Heart left ventricle (tissue), 16 donors: Measurements from ENCODE around the gene KCNMB4. TPM values are rescaled to one million over a fixed set of nuclear protein-coding genes. Genes with fewer than 3 reads are reported as not detected.

Source experiments
- ATAC-seq, 4 donors: fragments of 200-7000 bp; cut with Tn5 transposase; one replicate each; pipeline ENCODE4 v1.9.1; 2020 to 2022; ENCODE audit warnings: moderate library complexity in 4 of 4, mild to moderate bottlenecking in 3 of 4, moderate number of reproducible peaks in 1 of 4
- DNase-seq, 5 donors: peaks; one replicate each; pipeline ENCODE4 v3.0.0-alpha.2; 2020
- H3K27ac ChIP-seq, 12 donors: fragments of 200-600 bp; sonication (generic) in 4 of 12; one replicate each; pipeline versions ENCODE4 v1.5.0 to v1.8.0; 2016 to 2022; ENCODE audit warnings: mild to moderate bottlenecking in 2 of 12
- H3K27me3 ChIP-seq, 9 donors: fragments of 200-600 bp; sonication (generic) in 2 of 9; one replicate each; pipeline versions ENCODE4 v1.5.1 to v1.8.0; 2016 to 2022; ENCODE audit warnings: mild to moderate bottlenecking in 3 of 9
- H3K36me3 ChIP-seq, 9 donors: fragments of 200-600 bp; sonication (generic) in 2 of 9; one replicate each; pipeline versions ENCODE4 v1.5.0 to v1.8.0; 2018 to 2022; ENCODE audit warnings: mild to moderate bottlenecking in 2 of 9
- H3K4me1 ChIP-seq, 12 donors: fragments of 200-600 bp; sonication (generic) in 4 of 12; one replicate each; pipeline versions ENCODE4 v1.5.0 to v1.8.0; 2016 to 2022; ENCODE audit warnings: mild to moderate bottlenecking in 3 of 12
- H3K4me3 ChIP-seq, 12 donors: fragments of 200-600 bp; sonication (generic) in 4 of 12; one replicate each; pipeline versions ENCODE4 v1.5.0 to v1.8.0; 2017 to 2022; ENCODE audit warnings: mild to moderate bottlenecking in 9 of 12, moderate library complexity in 4 of 12
- H3K9me3 ChIP-seq, 12 donors: fragments of 200-600 bp; sonication (generic) in 4 of 12; one replicate each; pipeline versions ENCODE4 v1.5.0 to v1.8.0; 2016 to 2022; ENCODE audit warnings: mild to moderate bottlenecking in 1 of 12
- CTCF ChIP-seq, 12 donors: fragments of 200-600 bp; sonication (generic) in 4 of 12; IDR thresholded peaks; one replicate each; pipeline versions ENCODE4 v1.5.0 to v1.8.0; 2018 to 2022; ENCODE audit warnings: antibody characterized with exemption in 12 of 12, mild to moderate bottlenecking in 5 of 12
- POLR2A ChIP-seq, 2 donors: fragments of 450-650 bp; IDR thresholded peaks; one replicate each; pipeline ENCODE4 v1.6.1; 2017; ENCODE audit warnings: antibody characterized with exemption in 2 of 2, mild to moderate bottlenecking in 2 of 2, moderate library complexity in 2 of 2
- WGBS, 4 donors: extraction: QIAGEN DNeasy Blood & Tissue Kit in 2 of 4; methylation state at CpG; one replicate each; pipeline versions ENCODE4 v1.1.5 to v1.1.7; 2013 to 2018; 5-methylcytosine and 5-hydroxymethylcytosine counted together
- intact Hi-C, 10 donors: fragments of 100-400 bp; cut with DNase I; formaldehyde crosslinking; loops; one replicate each; pipeline versions ENCODE4 v1.11.1 to v1.14.2; 2022
- polyA plus RNA-seq, 2 donors: library from polyadenylated mRNA; stranded (reverse); fragments of 200-250 nt; gene quantifications; one replicate each; pipeline ENCODE4 v1.2.3, GENCODE V29; 2013
- total RNA-seq, 9 donors: library from RNA; depleted of rRNA in 2 of 9; stranded (reverse); fragments of >200 nt in 2 of 9; fragmentation: NEBNext Ultra II Directional in 3 of 9; extraction: Animal tissue kit (Norgen Biotek cat#: 25700) in 3 of 9; gene quantifications; one replicate each; pipeline versions ENCODE4 v1.1.0 to v1.2.4, GENCODE V29; 2016 to 2023
- donor health status: ischemic (EF 13 %, LVEDD 7.1; RV severe dilation, severe dysfunction).
- donor health status: healthy with polysubstance abuse.
- donor health status: DM: no; HTN: yes; CAD: no.
- donor health status: DM: no; HTN: no; CAD: no.
- donor health status: ischemic (EF 25% LVEDD 6.9; RV normal size, moderate dysfunction).
- donor health status: ischemic (EF 25% LVEDD 5.7; RV mildly dilated, moderate dysfunction).
- donor health status: healthy.
- donor health status: DM: yes; HTN: yes; CAD: no.
- donor health status: ischemic (EF 35%, LVEDD 5.7; RV mildly dilated, moderate dysfunction).
- donor health status: nonischemic (EF 11% LVEDD 7.7; RV severe dilation, severe dysfunction).
- donor health status: DM: yes; HTN: yes; CAD: no.
- donor health status: PGD.
- donor health status: ischemic (EF 29% LVEDD 5.4; RV normal size, mild dysfunction).
- donor health status: nonischemic (EF 23%, LVEDD 6.1; RV moderate dilation, normal function).

KCNMB4 gene
- total and polyA plus RNA-seq, 11 donors = 0.96 to 3.6 (median 2.1) TPM

- intact Hi-C loops = loop anchor here in 8 of 10 donors (2.0 to 10.0 kb wide), 8 partner anchors 53 to 465 kb away; partner anchors contain the start of gene CNOT2 (in 5 of the 8)
- Histone ChIP-seq H3K27ac (peak overlapping the region in 1 of 12 donors; percentile 4), H3K9me3 (no peaks in the 10 kb centered on the region), H3K4me3 (no peak overlapping the region), H3K36me3 (peaks cover 0 to 16% (median 4%) of the 10 kb centered on the region in 9 donors), H3K4me1 (peaks cover 0 to 11% (median 0%) of the 10 kb centered on the region in 12 donors), H3K27me3 (peaks cover 0 to 10% (median 0%) of the 10 kb centered on the region in 9 donors)
- WGBS, 4 donors = 88 to 95% (median 93%) methylated on average over 1 of the region's 1 CpG
- DNase-seq = no peak
- TF ChIP-seq CTCF (IDR thresholded peaks at IDR 0.05) (no peak), POLR2A (IDR thresholded peaks at IDR 0.05) (no peak)
- no peak for ATAC-seq
These were observed 6.5 kb upstream of the KCNMB4 start for GRCh38 chr12:70359458-70360197.

GRCh38 chr12:70360218-70360617 is 5.9 kb upstream of the KCNMB4 start:
- Histone ChIP-seq H3K4me3 (no peak overlapping the region), H3K27me3 (peaks cover 0 to 16% (median 0%) of the 10 kb centered on the region in 9 donors), H3K27ac (no peak overlapping the region), H3K9me3 (no peaks in the 10 kb centered on the region), H3K4me1 (peaks cover 0 to 12% (median 3%) of the 10 kb centered on the region in 12 donors), H3K36me3 (peaks cover 0 to 10% (median 0%) of the 10 kb centered on the region in 9 donors)
- ATAC-seq (no peak), DNase-seq (no peak)
- intact Hi-C loops = loop anchor here in 7 of 10 donors (2.0 to 10.0 kb wide), 7 partner anchors 53 to 465 kb away; partner anchors contain the start of gene CNOT2 (in 4 of the 7)
- TF ChIP-seq CTCF (IDR thresholded peaks at IDR 0.05) (no peak), POLR2A (IDR thresholded peaks at IDR 0.05) (no peak)

- H3K27ac ChIP-seq = no peak overlapping the region
- peaks cover 0 to 21% (median 0%) of the 10 kb centered on the region in 9 donors for H3K27me3 ChIP-seq
- intact Hi-C loops = loop anchor here in 8 of 10 donors (5.0 to 10.0 kb wide), 7 partner anchors 120 to 470 kb away; partner anchors contain the start of gene CNOT2 (in 6 of the 8)
- 25 to 37% (median 29%) methylated on average over 16 of the region's 16 CpGs for WGBS, 4 donors
- no peaks in the 10 kb centered on the region for H3K9me3 ChIP-seq
- ATAC-seq = no peak
- TF ChIP-seq POLR2A (IDR thresholded peaks at IDR 0.05) (no peak), CTCF (IDR thresholded peaks at IDR 0.05) (no peak)
- DNase-seq = no peak
- H3K4me1 ChIP-seq = peaks cover 0 to 30% (median 10%) of the 10 kb centered on the region in 12 donors
- H3K4me3 ChIP-seq = peak overlapping the region in 10 of 12 donors; percentile 65 to 87 (median 74)
- H3K36me3 ChIP-seq = no peaks in the 10 kb centered on the region
These were observed 1.2 kb upstream of the KCNMB4 start for GRCh38 chr12:70364695-70365397.

- ATAC-seq = no peak
- DNase-seq = no peak
- H3K4me1 ChIP-seq = peaks cover 0 to 30% (median 10%) of the 10 kb centered on the region in 12 donors
- H3K4me3 ChIP-seq = peak overlapping the region; percentile 39 to 87 (median 74)
- intact Hi-C loops = loop anchor here in 8 of 10 donors (5.0 to 10.0 kb wide), 7 partner anchors 121 to 471 kb away; partner anchors contain the start of gene CNOT2 (in 6 of the 8)
- WGBS, 4 donors = 0 to 3% (median 0%) methylated on average over 6 of the region's 6 CpGs
- H3K27me3 ChIP-seq = peaks cover 0 to 21% (median 0%) of the 10 kb centered on the region in 9 donors
- peak overlapping the region in 1 of 12 donors; percentile 51 for H3K27ac ChIP-seq
- H3K36me3 ChIP-seq = no peaks in the 10 kb centered on the region
- H3K9me3 ChIP-seq = no peaks in the 10 kb centered on the region
- TF ChIP-seq CTCF (IDR thresholded peaks at IDR 0.05) (no peak), POLR2A (IDR thresholded peaks at IDR 0.05) (no peak)
These were observed 767 bp upstream of the KCNMB4 start for GRCh38 chr12:70365398-70365647.
